Vagina (tissue), 2 donors: ENCODE measurements around the gene EPHA3. TPM values are rescaled to one million over a fixed set of nuclear protein-coding genes. Genes with fewer than 3 reads are reported as not detected.

Source experiments
- DNase-seq, 2 donors: peaks; one replicate each; pipeline ENCODE4 v3.0.0-alpha.2; 2017; ENCODE audit errors: extremely low spot score in 2 of 2
- H3K27ac ChIP-seq: fragments of 200-600 bp; sonication (generic); one replicate; pipeline ENCODE4 v1.5.1; 2019
- H3K27me3 ChIP-seq: fragments of 200-600 bp; sonication (generic); one replicate; pipeline ENCODE4 v1.5.1; 2019
- H3K36me3 ChIP-seq, 2 donors: fragments of 200-600 bp; sonication (generic); one replicate each; pipeline ENCODE4 v1.5.1; 2017 to 2019
- H3K4me1 ChIP-seq: fragments of 200-600 bp; sonication (generic); one replicate; pipeline ENCODE4 v1.5.1; 2019
- H3K4me3 ChIP-seq, 2 donors: fragments of 200-600 bp; sonication (generic); 1 replicate in 1 of 2; 2 replicates in 1 of 2; pipeline ENCODE4 v1.5.1; 2016 to 2019
- H3K9me3 ChIP-seq: fragments of 200-600 bp; sonication (generic); one replicate; pipeline ENCODE4 v1.5.1; 2019
- CTCF ChIP-seq, 3 experiments: fragments of 450-650 bp in 2 of 3; fragments of 200-600 bp in 1 of 3; sonication (generic) in 1 of 3; IDR thresholded peaks; one replicate each; pipeline ENCODE4 v1.5.1; 2017 to 2019; ENCODE audit warnings: antibody characterized with exemption in 3 of 3, mild to moderate bottlenecking in 2 of 3, moderate library complexity in 2 of 3
- POLR2A ChIP-seq, 2 donors: fragments of 450-650 bp; IDR thresholded peaks; one replicate each; pipeline ENCODE4 v1.6.1; 2017; ENCODE audit warnings: antibody characterized with exemption in 2 of 2, mild to moderate bottlenecking in 2 of 2, moderate library complexity in 2 of 2
- POLR2AphosphoS5 ChIP-seq, 2 donors: sonication (generic); formaldehyde crosslinking; IDR thresholded peaks; one replicate each; pipeline ENCODE4 v1.9.0; 2017; ENCODE audit warnings: antibody characterized with exemption in 2 of 2, mild to moderate bottlenecking in 2 of 2, low read depth in 1 of 2; ENCODE audit not compliant: insufficient read depth in 1 of 2
- intact Hi-C: fragments of 100-400 bp; cut with DNase I; formaldehyde crosslinking; loops from one replicate; pipeline ENCODE4 v1.15.1; 2023
- total RNA-seq: library from RNA; depleted of rRNA; stranded (reverse); fragments of >200 nt; gene quantifications from one replicate; pipeline ENCODE4 v1.2.3, GENCODE V29; 2016

Gene EPHA3
- total RNA-seq, 1 donor from 2014 or later, result 24.1 TPM

- TF ChIP-seq POLR2AphosphoS5 (IDR thresholded peaks at IDR 0.05; ENCODE audit: insufficient read depth in 1 of 2, low read depth in 1 of 2) (no peak), CTCF (IDR thresholded peaks at IDR 0.05) (no peak), POLR2A (IDR thresholded peaks at IDR 0.05) (no peak)
- no peak overlapping the region for H3K27ac ChIP-seq
- intact Hi-C loops, result no loop called here
Observed at GRCh38 chr3:89186456-89186855, 79.0 kb downstream of the EPHA3 start.

GRCh38 chr3:89198591-89198990, 91.2 kb downstream of the EPHA3 start:
- H3K36me3 ChIP-seq, result no peaks in the 10 kb centered on the region
- DNase-seq, result no peak
- no peaks in the 10 kb centered on the region for H3K27me3 ChIP-seq
- no peaks in the 10 kb centered on the region for H3K9me3 ChIP-seq
- H3K4me3 ChIP-seq, result no peak overlapping the region
- no peaks in the 10 kb centered on the region for H3K4me1 ChIP-seq
- TF ChIP-seq POLR2A (IDR thresholded peaks at IDR 0.05) (no peak), CTCF (IDR thresholded peaks at IDR 0.05) (no peak)
- H3K27ac ChIP-seq, result no peak overlapping the region
- intact Hi-C loops, result no loop called here

More at GRCh38 chr3:89186456-89186855, 79.0 kb downstream of the EPHA3 start:
- Histone ChIP-seq H3K27me3 (no peaks in the 10 kb centered on the region), H3K4me1 (peaks cover 6% of the 10 kb centered on the region), H3K4me3 (no peak overlapping the region), H3K36me3 (no peaks in the 10 kb centered on the region), H3K9me3 (no peaks in the 10 kb centered on the region)
- DNase-seq, result no peak

GRCh38 chr3:89212619-89213018, 105.2 kb downstream of the EPHA3 start:
- Histone ChIP-seq H3K4me3 (no peak overlapping the region), H3K36me3 (no peaks in the 10 kb centered on the region), H3K9me3 (no peaks in the 10 kb centered on the region), H3K27me3 (no peaks in the 10 kb centered on the region), H3K4me1 (peaks cover 5% of the 10 kb centered on the region), H3K27ac (no peak overlapping the region)
- TF ChIP-seq POLR2AphosphoS5 (IDR thresholded peaks at IDR 0.05; ENCODE audit: insufficient read depth in 1 of 2, low read depth in 1 of 2), result no peak
- TF ChIP-seq CTCF (IDR thresholded peaks at IDR 0.05), result no peak
- no peak for TF ChIP-seq POLR2A (IDR thresholded peaks at IDR 0.05)
- intact Hi-C loops, result no loop called here
- no peak for DNase-seq

GRCh38 chr3:89216016-89216739, 108.8 kb downstream of the EPHA3 start:
- Histone ChIP-seq H3K27ac (no peak overlapping the region), H3K27me3 (no peaks in the 10 kb centered on the region), H3K4me1 (peaks cover 5% of the 10 kb centered on the region), H3K36me3 (no peaks in the 10 kb centered on the region), H3K9me3 (no peaks in the 10 kb centered on the region), H3K4me3 (no peak overlapping the region)
- no peak for TF ChIP-seq POLR2AphosphoS5 (IDR thresholded peaks at IDR 0.05; ENCODE audit: insufficient read depth in 1 of 2, low read depth in 1 of 2)
- TF ChIP-seq CTCF (IDR thresholded peaks at IDR 0.05), result no peak
- TF ChIP-seq POLR2A (IDR thresholded peaks at IDR 0.05), result no peak
- no peak for DNase-seq
- intact Hi-C loops, result no loop called here

- intact Hi-C loops, result no loop called here
- H3K9me3 ChIP-seq, result no peaks in the 10 kb centered on the region
- TF ChIP-seq POLR2A (IDR thresholded peaks at IDR 0.05) (no peak), CTCF (IDR thresholded peaks at IDR 0.05) (no peak), POLR2AphosphoS5 (IDR thresholded peaks at IDR 0.05; ENCODE audit: insufficient read depth in 1 of 2, low read depth in 1 of 2) (no peak)
- H3K4me1 ChIP-seq, result peaks cover 5% of the 10 kb centered on the region
- H3K36me3 ChIP-seq, result no peaks in the 10 kb centered on the region
- no peak for DNase-seq
- no peak overlapping the region for H3K27ac ChIP-seq
- no peaks in the 10 kb centered on the region for H3K27me3 ChIP-seq
- no peak overlapping the region for H3K4me3 ChIP-seq
Observed at GRCh38 chr3:89217148-89217685, 109.8 kb downstream of the EPHA3 start.
